GM20431 (cell line): Measurements from ENCODE around the gene WDR7.

Source experiments
- in situ Hi-C: fragments of 300-500 bp; cut with MseI, MboI; formaldehyde crosslinking; loops from one replicate; pipeline ENCODE4 v1.15.0; 2020; ENCODE audit warnings: low sequenced_read_pairs; ENCODE audit not compliant: unreplicated experiment

The WDR7 gene

GRCh38 chr18:56716692-56717146 lies 65.6 kb downstream of the WDR7 start:
- in situ Hi-C loops: no loop called here

GRCh38 chr18:56721031-56721430 lies 69.9 kb downstream of the WDR7 start:
- in situ Hi-C loops: no loop called here

GRCh38 chr18:56721491-56721890 lies 70.3 kb downstream of the WDR7 start:
- in situ Hi-C loops: no loop called here

GRCh38 chr18:56722518-56722917 lies 71.4 kb downstream of the WDR7 start:
- in situ Hi-C loops: no loop called here

GRCh38 chr18:56723068-56723467 lies 71.9 kb downstream of the WDR7 start:
- in situ Hi-C loops: no loop called here

- in situ Hi-C loops: no loop called here
These were observed 72.5 kb downstream of the WDR7 start for GRCh38 chr18:56723706-56724105.

- in situ Hi-C loops: no loop called here
These were observed 75.7 kb downstream of the WDR7 start for GRCh38 chr18:56726906-56727305.

- in situ Hi-C loops: no loop called here
These were observed 76.2 kb downstream of the WDR7 start for GRCh38 chr18:56727399-56727798.

GRCh38 chr18:56728741-56729140 lies 77.6 kb downstream of the WDR7 start:
- in situ Hi-C loops: no loop called here

- in situ Hi-C loops: no loop called here
These were observed 87.0 kb downstream of the WDR7 start for GRCh38 chr18:56738184-56738583.

- in situ Hi-C loops: no loop called here
These were observed 88.6 kb downstream of the WDR7 start for GRCh38 chr18:56739731-56740130.

- in situ Hi-C loops: no loop called here
These were observed 89.5 kb downstream of the WDR7 start for GRCh38 chr18:56740645-56741044.

- in situ Hi-C loops: no loop called here
These were observed 90.5 kb downstream of the WDR7 start for GRCh38 chr18:56741685-56742084.

GRCh38 chr18:56743115-56743514 lies 92.0 kb downstream of the WDR7 start:
- in situ Hi-C loops: no loop called here

GRCh38 chr18:56747032-56747658 lies 96.0 kb downstream of the WDR7 start:
- in situ Hi-C loops: no loop called here

- in situ Hi-C loops: no loop called here
These were observed 96.7 kb downstream of the WDR7 start for GRCh38 chr18:56747857-56748256.

- in situ Hi-C loops: no loop called here
These were observed 97.6 kb downstream of the WDR7 start for GRCh38 chr18:56748698-56749268.

GRCh38 chr18:56756966-56757365 lies 105.8 kb downstream of the WDR7 start:
- in situ Hi-C loops: no loop called here

GRCh38 chr18:56770097-56770496 lies 118.9 kb downstream of the WDR7 start:
- in situ Hi-C loops: no loop called here

- in situ Hi-C loops: no loop called here
These were observed 119.7 kb downstream of the WDR7 start for GRCh38 chr18:56770873-56771272.

- in situ Hi-C loops: no loop called here
These were observed 124.5 kb downstream of the WDR7 start for GRCh38 chr18:56775701-56776100.

- in situ Hi-C loops: no loop called here
These were observed 136.2 kb downstream of the WDR7 start for GRCh38 chr18:56787390-56787789.
